HL-60 (cell line): ENCODE results near the gene MAP3K19.

Experiments used
- CTCF ChIP-seq: IDR thresholded peaks from one replicate; pipeline ENCODE4 v1.5.1; 2011; ENCODE audit warnings: low read length, control low read depth, inconsistent platforms; ENCODE audit not compliant: insufficient read depth
- POLR2AphosphoS5 ChIP-seq: IDR thresholded peaks from 2 replicates; pipeline ENCODE4 v1.6.1; 2012; ENCODE audit warnings: low read depth
- REST ChIP-seq: IDR thresholded peaks from 2 replicates; pipeline ENCODE4 v1.6.1; 2012; ENCODE audit warnings: low read depth; ENCODE audit not compliant: insufficient replicate concordance

DNA sequence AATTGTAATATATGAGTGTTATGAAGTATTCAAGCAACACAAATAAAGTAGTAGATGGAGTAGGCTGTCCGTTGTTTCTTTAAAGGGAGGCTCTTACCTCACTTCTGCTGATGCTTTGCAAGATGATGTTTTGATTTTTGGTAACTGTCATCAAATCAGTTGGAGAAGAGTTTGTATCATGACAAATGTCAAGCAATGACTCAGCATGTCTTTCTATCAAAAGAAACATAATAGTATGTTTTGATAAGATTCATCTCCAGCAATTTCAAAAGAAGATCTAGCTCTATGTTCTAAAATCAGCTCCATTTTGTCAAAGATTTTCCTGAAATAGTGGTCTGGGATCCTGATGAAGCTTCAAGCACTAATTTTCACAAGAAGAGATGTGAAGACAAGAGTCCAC lies 25.6 kb downstream of the MAP3K19 start:
- no peak for TF ChIP-seq CTCF
- TF ChIP-seq POLR2AphosphoS5: no peak
- TF ChIP-seq REST: no peak
